K562 (cell line): ENCODE measurements around the gene POU4F2. TPM values are rescaled to one million over a fixed set of nuclear protein-coding genes. Genes with fewer than 3 reads are reported as not detected.

Experiments used
- ATAC-seq: fragments of 200-7000 bp; cut with Tn5 transposase; 3 replicates; pipeline ENCODE4 v1.9.1; 2020; ENCODE audit warnings: moderate library complexity
- BruUV-seq: library from RNA; stranded (reverse); fragments of 400-500 nt; replicated peaks from 2 replicates; lab custom pipeline; 2021; lab: Mats Ljungman, UMichigan
- CTCF ChIA-PET: fragments of 300-600 bp; formaldehyde crosslinking; extraction: SDS; loops from one replicate; lab custom pipeline; 2021; ENCODE audit warnings: low intra/inter-chr PET ratio; lab: Yijun Ruan, JAX
- POLR2A ChIA-PET: fragments of 300-600, 350-650 bp; sonication (Branson Sonifier 250); formaldehyde crosslinking; extraction: SDS; loops from one replicate; lab custom pipeline; 2021; ENCODE audit warnings: antibody characterized with exemption, inconsistent platforms; lab: Yijun Ruan, JAX
- DNase-seq, 4 experiments: peaks; one replicate each; pipeline versions ENCODE4 v3.0.0 to v3.0.0-alpha.2; 2011 to 2018; ENCODE audit warnings: low spot score in 3 of 4, mixed read lengths in 3 of 4; ENCODE audit errors: extremely low read depth in 1 of 4
- FAIRE-seq: peaks from 2 replicates; lab custom pipeline; 2011; peaks lifted over from hg19 to GRCh38; lab: Jason Lieb, UNC
- H2AFZ ChIP-seq: 2 replicates; pipeline ENCODE4 v1.6.0; 2011; ENCODE audit warnings: low read depth, low read length, control low read depth, inconsistent platforms
- H3K27ac ChIP-seq: fragments of 200-600 bp; 3 replicates; pipeline ENCODE4 v1.8.0; 2011; ENCODE audit warnings: low read depth, mild to moderate bottlenecking, control low read depth, inconsistent platforms, low read length, moderate library complexity, mixed read lengths; ENCODE audit errors: extremely low read depth
- H3K27me3 ChIP-seq, 2 experiments: fragments of 300-600 bp in 1 of 2; 2 replicates in 1 of 2; 3 replicates in 1 of 2; pipeline versions ENCODE4 v1.6.0 to v1.8.0; 2011; ENCODE audit warnings: inconsistent platforms in 2 of 2, low read length in 2 of 2, mild to moderate bottlenecking in 1 of 2, mixed read lengths in 1 of 2, moderate library complexity in 1 of 2; ENCODE audit not compliant: control insufficient read depth in 2 of 2, insufficient read depth in 2 of 2
- H3K36me3 ChIP-seq: fragments of 300-600 bp; 3 replicates; pipeline ENCODE4 v1.8.0; 2011; ENCODE audit warnings: mild to moderate bottlenecking, low read length, inconsistent platforms; ENCODE audit not compliant: control insufficient read depth, insufficient read depth
- H3K4me1 ChIP-seq, 2 experiments: fragments of 200-600 bp in 1 of 2; replicated peaks in 1 of 2; 2 replicates in 1 of 2; 3 replicates in 1 of 2; pipeline versions ENCODE4 v1.5.1 to v1.8.0; 2011; ENCODE audit warnings: inconsistent platforms in 2 of 2, low read length in 2 of 2, mild to moderate bottlenecking in 1 of 2, mixed read lengths in 1 of 2, moderate library complexity in 1 of 2; ENCODE audit not compliant: control insufficient read depth in 2 of 2, insufficient read depth in 2 of 2
- H3K4me2 ChIP-seq: 2 replicates; pipeline ENCODE4 v1.6.1; 2011; ENCODE audit warnings: low read length, control low read depth, inconsistent platforms, mixed read lengths; ENCODE audit not compliant: insufficient read depth
- H3K4me3 ChIP-seq: fragments of 200-600 bp; sonication (generic), shearing (Covaris generic); 2 replicates; pipeline ENCODE4 v1.5.1; 2016; ENCODE audit warnings: control low read depth, inconsistent platforms
- H3K79me2 ChIP-seq: fragments of 200-600 bp; 3 replicates; pipeline ENCODE4 v1.8.0; 2011; ENCODE audit warnings: low read length, inconsistent platforms; ENCODE audit not compliant: control insufficient read depth, insufficient read depth
- H3K9ac ChIP-seq, 2 experiments: 2 replicates each; pipeline versions ENCODE4 v1.6.0 to v1.6.1; 2011; ENCODE audit warnings: low read depth in 2 of 2, low read length in 2 of 2, control low read depth in 1 of 2, inconsistent platforms in 1 of 2, mild to moderate bottlenecking in 1 of 2, mixed read lengths in 1 of 2; ENCODE audit not compliant: insufficient read depth in 1 of 2
- H3K9me1 ChIP-seq: one replicate; pipeline ENCODE4 v1.6.0; 2011; ENCODE audit warnings: inconsistent platforms, mild to moderate bottlenecking, low read length, moderate library complexity; ENCODE audit not compliant: control insufficient read depth, insufficient read depth
- H3K9me3 ChIP-seq: replicated peaks from 2 replicates; pipeline ENCODE4 v1.5.1; 2011; ENCODE audit warnings: low read depth, low read length, inconsistent platforms; ENCODE audit not compliant: control insufficient read depth, insufficient read depth
- H4K20me1 ChIP-seq: replicated peaks from 2 replicates; pipeline ENCODE4 v1.6.1; 2011; ENCODE audit warnings: low read length, inconsistent platforms, mixed read lengths; ENCODE audit not compliant: control insufficient read depth, insufficient read depth
- CBFA2T3 ChIP-seq: fragments of 450-650 bp; IDR thresholded peaks from 2 replicates; pipeline ENCODE4 v1.6.1; 2017
- HDAC1 ChIP-seq, 2 experiments: fragments of 450-650 bp; IDR thresholded peaks; 2 replicates each; pipeline ENCODE4 v1.6.1; 2016 to 2017; ENCODE audit warnings: inconsistent platforms in 1 of 2, mild to moderate bottlenecking in 1 of 2, moderate library complexity in 1 of 2
- ZNF197 ChIP-seq: fragments of 200-800 bp; sonication (Bioruptor generic); IDR thresholded peaks from 2 replicates; pipeline ENCODE4 v1.6.1; 2016; ENCODE audit warnings: low read depth, missing genetic modification characterization, missing compliant biosample characterization
- ZNF282 ChIP-seq: sonication (generic); formaldehyde crosslinking; IDR thresholded peaks from 2 replicates; pipeline ENCODE4 v1.8.1; 2023; ENCODE audit warnings: missing genetic modification reagents
- WGBS: fragments of 100-300 bp; shearing (Covaris generic); methylation state at CpG from one replicate; pipeline ENCODE4 v1.1.6; 2016; ENCODE audit warnings: low coverage, mixed read lengths; ENCODE audit not compliant: insufficient coverage; ENCODE audit errors: missing lambda C conversion rate; 5-methylcytosine and 5-hydroxymethylcytosine counted together
- in situ Hi-C: fragments of 300-500 bp; cut with MboI; formaldehyde crosslinking; loops from 4 replicates; pipeline ENCODE4 v1.15.0; 2018; ENCODE audit warnings: inconsistent platforms, mixed read lengths
- intact Hi-C: fragments of 100-400 bp; cut with micrococcal nuclease; formaldehyde crosslinking; loops from 2 replicates; pipeline ENCODE4 v1.14.2; 2022
- polyA plus RNA-seq, 8 experiments: library from polyadenylated mRNA; depleted of rRNA in 4 of 8; stranded (reverse) in 5 of 8; unstranded in 3 of 8; fragments of >200 nt; fragmentation: Nextera tagmentation in 2 of 8; fragmentation: Illumina TruSeq in 1 of 8; extraction: Ambion mirVana in 2 of 8; extraction: Trizol in 1 of 8; gene quantifications; 2 replicates each; pipeline versions ENCODE4 v1.2.1 to v1.2.3, GENCODE V29; 2011 to 2014; ENCODE audit warnings: inconsistent platforms in 1 of 8, missing spikeins in 1 of 8
- total RNA-seq, 7 experiments: library from RNA; depleted of rRNA in 6 of 7; stranded (reverse); fragments of >200 nt in 6 of 7; fragmentation: Illumina TruSeq in 2 of 7; extraction: Trizol in 2 of 7; gene quantifications; 2 replicates each; pipeline versions ENCODE4 v1.2.1 to v1.2.3, GENCODE V29; 2011 to 2021; ENCODE audit warnings: low replicate concordance in 1 of 7
- TF ChIP-seq, protein P1 (sequence below): sonication (generic); formaldehyde crosslinking; IDR thresholded peaks from 2 replicates; pipeline ENCODE4 v1.8.1; 2023; ENCODE audit warnings: missing genetic modification reagents, mild to moderate bottlenecking, borderline replicate concordance

POU4F2 gene
- total and polyA plus RNA-seq, 9 of the 15 experiments (the other 6 are each of a cell fraction or from before 2014, with no cell fraction given), result not detected

DNA sequence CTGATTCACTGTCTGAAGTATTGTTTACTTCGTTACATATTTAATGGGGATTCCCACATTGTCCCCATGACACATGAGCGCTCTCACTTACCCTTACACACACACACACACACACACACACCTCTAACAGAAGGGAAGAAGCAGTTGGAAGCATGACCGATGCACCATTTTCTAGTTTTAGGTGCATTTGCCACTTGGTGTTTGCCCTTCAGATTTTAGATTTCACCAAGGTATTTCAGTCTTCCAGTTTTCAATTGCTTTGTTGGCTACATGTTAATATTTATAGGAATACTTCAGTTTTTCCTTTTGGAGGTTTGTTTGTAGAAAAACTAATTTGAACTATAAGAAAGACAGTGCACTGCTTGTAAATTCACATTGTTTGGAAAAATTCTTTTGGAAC is 3.1 kb downstream of the POU4F2 start:
- peaks cover 0 to 4% of the 10 kb centered on the region in 2 experiments; a peak in 2 of 5 replicates for H3K4me1 ChIP-seq
- no peak overlapping the region for H3K27ac ChIP-seq
- TF ChIP-seq, protein P1, sequence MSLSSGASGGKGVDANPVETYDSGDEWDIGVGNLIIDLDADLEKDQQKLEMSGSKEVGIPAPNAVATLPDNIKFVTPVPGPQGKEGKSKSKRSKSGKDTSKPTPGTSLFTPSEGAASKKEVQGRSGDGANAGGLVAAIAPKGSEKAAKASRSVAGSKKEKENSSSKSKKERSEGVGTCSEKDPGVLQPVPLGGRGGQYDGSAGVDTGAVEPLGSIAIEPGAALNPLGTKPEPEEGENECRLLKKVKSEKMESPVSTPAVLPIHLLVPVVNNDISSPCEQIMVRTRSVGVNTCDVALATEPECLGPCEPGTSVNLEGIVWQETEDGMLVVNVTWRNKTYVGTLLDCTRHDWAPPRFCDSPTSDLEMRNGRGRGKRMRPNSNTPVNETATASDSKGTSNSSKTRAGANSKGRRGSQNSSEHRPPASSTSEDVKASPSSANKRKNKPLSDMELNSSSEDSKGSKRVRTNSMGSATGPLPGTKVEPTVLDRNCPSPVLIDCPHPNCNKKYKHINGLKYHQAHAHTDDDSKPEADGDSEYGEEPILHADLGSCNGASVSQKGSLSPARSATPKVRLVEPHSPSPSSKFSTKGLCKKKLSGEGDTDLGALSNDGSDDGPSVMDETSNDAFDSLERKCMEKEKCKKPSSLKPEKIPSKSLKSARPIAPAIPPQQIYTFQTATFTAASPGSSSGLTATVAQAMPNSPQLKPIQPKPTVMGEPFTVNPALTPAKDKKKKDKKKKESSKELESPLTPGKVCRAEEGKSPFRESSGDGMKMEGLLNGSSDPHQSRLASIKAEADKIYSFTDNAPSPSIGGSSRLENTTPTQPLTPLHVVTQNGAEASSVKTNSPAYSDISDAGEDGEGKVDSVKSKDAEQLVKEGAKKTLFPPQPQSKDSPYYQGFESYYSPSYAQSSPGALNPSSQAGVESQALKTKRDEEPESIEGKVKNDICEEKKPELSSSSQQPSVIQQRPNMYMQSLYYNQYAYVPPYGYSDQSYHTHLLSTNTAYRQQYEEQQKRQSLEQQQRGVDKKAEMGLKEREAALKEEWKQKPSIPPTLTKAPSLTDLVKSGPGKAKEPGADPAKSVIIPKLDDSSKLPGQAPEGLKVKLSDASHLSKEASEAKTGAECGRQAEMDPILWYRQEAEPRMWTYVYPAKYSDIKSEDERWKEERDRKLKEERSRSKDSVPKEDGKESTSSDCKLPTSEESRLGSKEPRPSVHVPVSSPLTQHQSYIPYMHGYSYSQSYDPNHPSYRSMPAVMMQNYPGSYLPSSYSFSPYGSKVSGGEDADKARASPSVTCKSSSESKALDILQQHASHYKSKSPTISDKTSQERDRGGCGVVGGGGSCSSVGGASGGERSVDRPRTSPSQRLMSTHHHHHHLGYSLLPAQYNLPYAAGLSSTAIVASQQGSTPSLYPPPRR, result no peak
- no peak for TF ChIP-seq HDAC1 (IDR thresholded peaks at IDR 0.05)
- TF ChIP-seq CBFA2T3, result no peak
- no peak for TF ChIP-seq ZNF282 (CRISPR knock-in tag)
- no peak for TF ChIP-seq ZNF197
- TF ChIP-seq, all 486 proteins: peak for 0
- Histone ChIP-seq H4K20me1 (0 out of 2 replicates have a peak, but pooled peaks cover 3% of the 10 kb centered on the region), H3K36me3 (no peaks in the 10 kb centered on the region), H3K9ac (no peak overlapping the region), H3K4me3 (no peak overlapping the region), H3K27me3 (peaks cover 0 to 23% of the 10 kb centered on the region in 2 experiments; a peak in 2 of 5 replicates), H3K9me3 (no peaks in the 10 kb centered on the region), H3K9me1 (no peaks in the 10 kb centered on the region), H3K4me2 (no peak overlapping the region), H3K79me2 (no peaks in the 10 kb centered on the region), H2AFZ (no peak overlapping the region)
- FAIRE-seq (no peak), DNase-seq (no peak), ATAC-seq (no peak)
- BruUV-seq, result no TSS peak
- intact Hi-C loops, result loop anchor here (10.0 kb wide), 1 partner anchor 297 kb away; no protein-coding TSS in a partner anchor
- ChIA-PET CTCF (no interaction called here), POLR2A (no interaction called here)
- in situ Hi-C loops, result no loop called here
- 4% methylated on average over 3 of the region's 3 CpGs for WGBS
